ENCODE measurements around the gene TSEN34. TPM values are rescaled to one million over a fixed set of nuclear protein-coding genes. Genes with fewer than 3 reads are reported as not detected.
"Not testable (repeated sequence)": the region's sequence is repeated elsewhere in the genome, so short reads cannot be mapped to it uniquely, and the experiment has no call there.

The TSEN34 gene
- total and polyA plus RNA-seq, 2 donors (not counting 1 experiment from before 2014, with no cell fraction given) = 22.5 to 57.8 TPM

GRCh38 chr19:54169149-54169740, 21.9 kb upstream of the TSEN34 start:
- H4K20me1 ChIP-seq (ENCODE audit: control insufficient read depth, extremely low read depth, insufficient read depth, low read length) = no peaks in the 10 kb centered on the region
- H3K36me3 ChIP-seq (ENCODE audit: control insufficient read depth, insufficient read depth, low read length) = no peaks in the 10 kb centered on the region

GRCh38 chr19:54171736-54172431, 19.2 kb upstream of the TSEN34 start:
- DNase-seq (ENCODE audit: low read depth in 2 of 2); H3K9ac ChIP-seq (ENCODE audit: insufficient read depth, low read length); H4K20me1 ChIP-seq (ENCODE audit: control insufficient read depth, extremely low read depth, insufficient read depth, low read length); H3K9me3 ChIP-seq (ENCODE audit: control insufficient read depth, insufficient read depth, low read depth, low read length); H3K27ac ChIP-seq (ENCODE audit: insufficient read depth, low read length); H3K4me1 ChIP-seq (ENCODE audit: control insufficient read depth, extremely low read depth, insufficient read depth, low read length); H3K79me2 ChIP-seq (ENCODE audit: control insufficient read depth, insufficient read depth, low read length); H2AFZ ChIP-seq (ENCODE audit: low read length); H3K4me2 ChIP-seq (ENCODE audit: extremely low read depth, insufficient read depth, low read length); H3K4me3 ChIP-seq (replicated peaks in 1 of 4; ENCODE audit: control extremely low read depth in 1 of 4, insufficient read depth in 1 of 4, low read depth in 3 of 4, low read length in 4 of 4); H3K36me3 ChIP-seq (ENCODE audit: control insufficient read depth, insufficient read depth, low read length); H3K27me3 ChIP-seq (ENCODE audit: control insufficient read depth, insufficient read depth, low read length): not testable (repeated sequence)

More at GRCh38 chr19:54169149-54169740, 21.9 kb upstream of the TSEN34 start:
- H3K27me3 ChIP-seq (ENCODE audit: control insufficient read depth, insufficient read depth, low read length) = no peaks in the 10 kb centered on the region
- no peak overlapping the region for H3K4me2 ChIP-seq (ENCODE audit: extremely low read depth, insufficient read depth, low read length)
- no peaks in the 10 kb centered on the region for H3K79me2 ChIP-seq (ENCODE audit: control insufficient read depth, insufficient read depth, low read length)
- H3K9ac ChIP-seq (ENCODE audit: insufficient read depth, low read length) = no peak overlapping the region
- H2AFZ ChIP-seq (ENCODE audit: low read length) = no peak overlapping the region
- no peak for DNase-seq (ENCODE audit: low read depth in 2 of 2)
- TF ChIP-seq, protein P1, sequence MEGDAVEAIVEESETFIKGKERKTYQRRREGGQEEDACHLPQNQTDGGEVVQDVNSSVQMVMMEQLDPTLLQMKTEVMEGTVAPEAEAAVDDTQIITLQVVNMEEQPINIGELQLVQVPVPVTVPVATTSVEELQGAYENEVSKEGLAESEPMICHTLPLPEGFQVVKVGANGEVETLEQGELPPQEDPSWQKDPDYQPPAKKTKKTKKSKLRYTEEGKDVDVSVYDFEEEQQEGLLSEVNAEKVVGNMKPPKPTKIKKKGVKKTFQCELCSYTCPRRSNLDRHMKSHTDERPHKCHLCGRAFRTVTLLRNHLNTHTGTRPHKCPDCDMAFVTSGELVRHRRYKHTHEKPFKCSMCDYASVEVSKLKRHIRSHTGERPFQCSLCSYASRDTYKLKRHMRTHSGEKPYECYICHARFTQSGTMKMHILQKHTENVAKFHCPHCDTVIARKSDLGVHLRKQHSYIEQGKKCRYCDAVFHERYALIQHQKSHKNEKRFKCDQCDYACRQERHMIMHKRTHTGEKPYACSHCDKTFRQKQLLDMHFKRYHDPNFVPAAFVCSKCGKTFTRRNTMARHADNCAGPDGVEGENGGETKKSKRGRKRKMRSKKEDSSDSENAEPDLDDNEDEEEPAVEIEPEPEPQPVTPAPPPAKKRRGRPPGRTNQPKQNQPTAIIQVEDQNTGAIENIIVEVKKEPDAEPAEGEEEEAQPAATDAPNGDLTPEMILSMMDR (conservative IDR thresholded peaks at IDR 0.05 in 1 of 2, IDR thresholded peaks at IDR 0.05 in 1 of 2; ENCODE audit: low read depth in 1 of 2, low read length in 2 of 2) = no peak
- H3K4me1 ChIP-seq (ENCODE audit: control insufficient read depth, extremely low read depth, insufficient read depth, low read length) = no peaks in the 10 kb centered on the region
- no peak overlapping the region for H3K4me3 ChIP-seq (replicated peaks in 1 of 4; ENCODE audit: control extremely low read depth in 1 of 4, insufficient read depth in 1 of 4, low read depth in 3 of 4, low read length in 4 of 4)
- H3K27ac ChIP-seq (ENCODE audit: insufficient read depth, low read length) = no peak overlapping the region
- H3K9me3 ChIP-seq (ENCODE audit: control insufficient read depth, insufficient read depth, low read depth, low read length) = no peaks in the 10 kb centered on the region

DNA sequence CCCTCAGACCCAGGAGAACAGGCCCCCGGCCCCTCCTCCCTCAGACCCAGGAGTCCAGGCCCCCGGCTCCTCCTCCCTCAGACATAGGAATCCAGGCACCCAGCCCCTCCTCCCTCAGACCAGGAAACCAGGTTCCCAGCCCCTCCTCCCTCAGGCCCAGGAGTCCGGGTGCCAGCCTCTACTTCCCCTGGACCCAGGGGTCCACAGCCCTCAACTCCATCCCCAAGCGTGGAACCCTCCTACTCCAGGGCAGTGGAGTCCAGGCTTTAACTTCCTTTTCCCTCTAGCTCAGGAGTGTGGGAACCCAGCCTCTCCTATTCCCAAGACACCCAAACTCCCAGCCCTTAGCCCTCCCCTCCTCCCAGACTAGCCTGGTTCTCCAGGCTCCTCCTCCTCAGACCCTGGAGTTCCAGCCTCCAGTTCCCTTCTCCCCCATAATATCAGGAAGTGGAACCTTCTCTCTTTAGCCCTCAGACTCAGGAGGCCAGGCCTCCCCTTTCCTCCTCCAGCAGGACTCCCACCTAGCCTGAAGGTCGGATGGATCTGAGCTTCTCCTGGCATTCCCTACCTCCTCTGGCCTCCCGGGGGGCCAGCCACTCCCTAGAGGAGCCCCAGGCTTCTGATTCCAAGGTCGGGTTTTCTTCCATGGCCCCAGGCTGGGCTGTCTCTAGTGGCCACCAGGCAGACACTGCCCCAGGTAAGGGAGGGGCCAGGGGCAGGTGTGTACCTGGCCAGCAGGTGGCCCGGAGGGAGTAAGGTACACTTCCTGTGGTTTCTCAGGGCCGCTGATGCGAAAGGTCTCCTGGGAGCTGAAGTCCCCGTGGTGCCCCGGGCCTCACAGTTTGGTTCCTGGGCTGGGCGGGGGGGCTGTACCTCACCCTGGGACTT, 18.4 kb upstream of the TSEN34 start, which contains the start of gene TMC4:
TSS of gene TMC4 (minus strand) at position 690 of the 888 bp plus-strand sequence. CDS start at position 647, 43 bp downstream.
- Histone ChIP-seq H2AFZ (ENCODE audit: low read length) (no peak within 1 kb of the TSS), H3K36me3 (ENCODE audit: control insufficient read depth, insufficient read depth, low read length) (peaks cover 3% of the 10 kb centered on the region)

More for the DNA sequence above, 18.4 kb upstream of the TSEN34 start, which contains the start of gene TMC4:
- no peaks in the 10 kb centered on the region for H3K9me3 ChIP-seq (ENCODE audit: control insufficient read depth, insufficient read depth, low read depth, low read length)
- no peak for DNase-seq (ENCODE audit: low read depth in 2 of 2)
- TF ChIP-seq, protein P1 (conservative IDR thresholded peaks at IDR 0.05 in 1 of 2, IDR thresholded peaks at IDR 0.05 in 1 of 2; ENCODE audit: low read depth in 1 of 2, low read length in 2 of 2) = no peak
- no peak for TF ChIP-seq EZH2 (IDR thresholded peaks at IDR 0.05; ENCODE audit: low read length, missing control alignments)
- H3K79me2 ChIP-seq (ENCODE audit: control insufficient read depth, insufficient read depth, low read length) = no peaks in the 10 kb centered on the region
- H3K4me3 ChIP-seq (replicated peaks in 1 of 4; ENCODE audit: control extremely low read depth in 1 of 4, insufficient read depth in 1 of 4, low read depth in 3 of 4, low read length in 4 of 4) = no peak within 1 kb of the TSS
- H3K9ac ChIP-seq (ENCODE audit: insufficient read depth, low read length) = no peak within 1 kb of the TSS
- no peaks in the 10 kb centered on the region for H4K20me1 ChIP-seq (ENCODE audit: control insufficient read depth, extremely low read depth, insufficient read depth, low read length)
- no peaks in the 10 kb centered on the region for H3K27me3 ChIP-seq (ENCODE audit: control insufficient read depth, insufficient read depth, low read length)
- H3K4me2 ChIP-seq (ENCODE audit: extremely low read depth, insufficient read depth, low read length) = no peak within 1 kb of the TSS
- H3K27ac ChIP-seq (ENCODE audit: insufficient read depth, low read length) = no peak within 1 kb of the TSS
- H3K4me1 ChIP-seq (ENCODE audit: control insufficient read depth, extremely low read depth, insufficient read depth, low read length) = no peaks in the 10 kb centered on the region

Measured in fibroblast of lung (primary cell).